Measurements from ENCODE around the gene IL31.
A peak's percentile ranks its signal among the peaks of the same experiment; 100 is the strongest.
"Not testable (repeated sequence)": the region's sequence is repeated elsewhere in the genome, so short reads cannot be mapped to it uniquely, and the experiment has no call there.

IL31 gene

GRCh38 chr12:122174155-122174845 lies at the start of gene IL31:
Gene IL31, minus strand, starts transcription at chr12:122174221. Its CDS starts 49 bp downstream, at chr12:122174172.
- DNase-seq = no peak

- no peak for DNase-seq
Observed at GRCh38 chr12:122216445-122216844, 42.4 kb upstream of the IL31 start.

- no peak for DNase-seq
Observed at GRCh38 chr12:122215771-122216170, 41.8 kb upstream of the IL31 start.

- DNase-seq = no peak
Observed at GRCh38 chr12:122208073-122208820, 34.2 kb upstream of the IL31 start.

GRCh38 chr12:122207391-122207790 lies 33.4 kb upstream of the IL31 start:
- no peak for DNase-seq

GRCh38 chr12:122206976-122207375 lies 33.0 kb upstream of the IL31 start:
- DNase-seq = no peak

- DNase-seq = no peak
Observed at GRCh38 chr12:122206111-122206881, 32.3 kb upstream of the IL31 start.

- no peak for DNase-seq
Observed at GRCh38 chr12:122205053-122205925, 31.3 kb upstream of the IL31 start.

GRCh38 chr12:122204167-122205052 lies 30.4 kb upstream of the IL31 start:
- DNase-seq = no peak

GRCh38 chr12:122203301-122204166 lies 29.5 kb upstream of the IL31 start, which contains the start of gene B3GNT4:
Gene B3GNT4, plus strand, starts transcription at chr12:122203709. Its CDS starts 910 bp downstream, at chr12:122204619.
- peak; percentile 62 for DNase-seq

GRCh38 chr12:122202811-122203210 lies 28.8 kb upstream of the IL31 start:
- DNase-seq = not testable (repeated sequence)

GRCh38 chr12:122202017-122202416 lies 28.0 kb upstream of the IL31 start:
- DNase-seq = no peak

- DNase-seq = no peak
Observed at GRCh38 chr12:122201381-122201780, 27.4 kb upstream of the IL31 start.

GRCh38 chr12:122200541-122201175 lies 26.6 kb upstream of the IL31 start:
- no peak for DNase-seq

- DNase-seq = no peak
Observed at GRCh38 chr12:122199484-122200355, 25.7 kb upstream of the IL31 start.

- DNase-seq = no peak
Observed at GRCh38 chr12:122197612-122197966, 23.6 kb upstream of the IL31 start.

GRCh38 chr12:122195405-122195804 lies 21.4 kb upstream of the IL31 start:
- no peak for DNase-seq

- DNase-seq = no peak
Observed at GRCh38 chr12:122194804-122195203, 20.8 kb upstream of the IL31 start.

GRCh38 chr12:122192441-122192840 lies 18.4 kb upstream of the IL31 start:
- DNase-seq = no peak
